Measurements from ENCODE around the gene CD22. TPM values are rescaled to one million over a fixed set of nuclear protein-coding genes. Genes with fewer than 3 reads are reported as not detected.

CD22 gene
- total and polyA plus RNA-seq, 2 of the 4 experiments (the other 2 are of a cell fraction) = 0.18 to 0.22 TPM

DNA sequence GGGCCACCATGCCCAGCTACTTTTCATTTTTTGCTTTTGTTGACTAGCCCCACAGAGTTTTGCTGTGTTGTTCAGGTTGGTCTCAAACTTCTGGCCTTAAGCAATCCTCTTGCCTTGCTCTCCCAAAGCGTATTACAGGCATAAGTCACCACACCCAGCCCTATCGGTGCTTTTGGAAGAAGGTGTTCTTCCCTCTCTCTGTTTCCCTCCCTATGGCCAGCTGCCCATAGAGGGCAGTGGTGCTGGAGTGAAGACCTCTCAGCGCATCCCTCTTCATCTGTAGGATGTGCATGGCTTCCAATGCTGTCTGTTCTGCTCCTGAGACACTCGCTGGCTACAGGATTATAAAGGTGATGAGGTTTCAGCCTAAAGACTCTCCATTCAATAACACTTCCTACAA, 1.3 kb upstream of the CD22 start:
- H4K5ac ChIP-seq (ENCODE audit: low read depth, low read length) = no peak overlapping the region
- no peaks in the 10 kb centered on the region for H3K9me1 ChIP-seq (ENCODE audit: insufficient read depth, low read length)
- ChIA-PET POLR2A (ENCODE audit: unreplicated experiment) (no interaction called here), CTCF (no interaction called here)
- no peak overlapping the region for H3K14ac ChIP-seq (replicated peaks; ENCODE audit: low read depth, low read length)
- H3K36me3 ChIP-seq (ENCODE audit: control insufficient read depth, insufficient read depth, low read length) = no peaks in the 10 kb centered on the region
- DNase-seq = no peak
- no peak overlapping the region for H4K91ac ChIP-seq (ENCODE audit: insufficient read depth, low read depth, low read length)
- in situ Hi-C loops (cut with MboI; ENCODE audit: low sequenced_read_pairs) = loop anchor here (25.0 kb wide), 1 partner anchor 260 kb away; the partner anchor contains the start of gene PMIS2
- H3K23ac ChIP-seq (ENCODE audit: low read depth, low read length) = no peak overlapping the region
- H3K27me3 ChIP-seq (ENCODE audit: control insufficient read depth, insufficient read depth, low read length) = peaks cover 12% of the 10 kb centered on the region
- H2BK20ac ChIP-seq (ENCODE audit: low read depth, low read length) = no peak overlapping the region
- H3K27ac ChIP-seq (ENCODE audit: insufficient read depth, low read length) = no peak overlapping the region
- H2AK5ac ChIP-seq (ENCODE audit: low read depth, low read length) = no peak overlapping the region
- intact Hi-C loops (cut with micrococcal nuclease) = no loop called here
- ATAC-seq (ENCODE audit: low read depth) = no peak
- H3K9me3 ChIP-seq (ENCODE audit: control insufficient read depth, insufficient read depth, low read length) = no peaks in the 10 kb centered on the region
- no peak overlapping the region for H3K56ac ChIP-seq (ENCODE audit: extremely low read depth, insufficient read depth, low read length)
- BruUV-seq (replicated peaks) = no TSS peak
- no peak overlapping the region for H3K18ac ChIP-seq (ENCODE audit: low read depth, low read length)
- no peaks in the 10 kb centered on the region for H4K20me1 ChIP-seq (ENCODE audit: insufficient read depth, low read length)
- H2BK120ac ChIP-seq (ENCODE audit: low read depth, low read length) = no peak overlapping the region
- H3K4me1 ChIP-seq (ENCODE audit: control insufficient read depth, insufficient read depth, low read length) = no peaks in the 10 kb centered on the region
- H3K9ac ChIP-seq (ENCODE audit: low read depth, low read length) = no peak overlapping the region
- WGBS, 2 experiments (ENCODE audit: extremely low coverage in 2 of 2, insufficient read length in 1 of 2) = no CpG with 5 or more reads among the region's 4 CpGs
- TF ChIP-seq POLR2A (IDR thresholded peaks at IDR 0.05; ENCODE audit: low read depth, low read length) = no peak
- no peak for TF ChIP-seq RFX5 (IDR thresholded peaks at IDR 0.05; ENCODE audit: low read depth, low read length)
- no peak for TF ChIP-seq CEBPB (IDR thresholded peaks at IDR 0.05; ENCODE audit: low read depth, low read length)
- TF ChIP-seq MAFK (IDR thresholded peaks at IDR 0.05; ENCODE audit: low read depth, low read length) = no peak
- TF ChIP-seq RAD21 (IDR thresholded peaks at IDR 0.05; ENCODE audit: low read length) = no peak
- TF ChIP-seq, protein P1, sequence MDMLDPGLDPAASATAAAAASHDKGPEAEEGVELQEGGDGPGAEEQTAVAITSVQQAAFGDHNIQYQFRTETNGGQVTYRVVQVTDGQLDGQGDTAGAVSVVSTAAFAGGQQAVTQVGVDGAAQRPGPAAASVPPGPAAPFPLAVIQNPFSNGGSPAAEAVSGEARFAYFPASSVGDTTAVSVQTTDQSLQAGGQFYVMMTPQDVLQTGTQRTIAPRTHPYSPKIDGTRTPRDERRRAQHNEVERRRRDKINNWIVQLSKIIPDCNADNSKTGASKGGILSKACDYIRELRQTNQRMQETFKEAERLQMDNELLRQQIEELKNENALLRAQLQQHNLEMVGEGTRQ (IDR thresholded peaks at IDR 0.05; ENCODE audit: low read depth, low read length) = no peak
- TF ChIP-seq, protein P2, sequence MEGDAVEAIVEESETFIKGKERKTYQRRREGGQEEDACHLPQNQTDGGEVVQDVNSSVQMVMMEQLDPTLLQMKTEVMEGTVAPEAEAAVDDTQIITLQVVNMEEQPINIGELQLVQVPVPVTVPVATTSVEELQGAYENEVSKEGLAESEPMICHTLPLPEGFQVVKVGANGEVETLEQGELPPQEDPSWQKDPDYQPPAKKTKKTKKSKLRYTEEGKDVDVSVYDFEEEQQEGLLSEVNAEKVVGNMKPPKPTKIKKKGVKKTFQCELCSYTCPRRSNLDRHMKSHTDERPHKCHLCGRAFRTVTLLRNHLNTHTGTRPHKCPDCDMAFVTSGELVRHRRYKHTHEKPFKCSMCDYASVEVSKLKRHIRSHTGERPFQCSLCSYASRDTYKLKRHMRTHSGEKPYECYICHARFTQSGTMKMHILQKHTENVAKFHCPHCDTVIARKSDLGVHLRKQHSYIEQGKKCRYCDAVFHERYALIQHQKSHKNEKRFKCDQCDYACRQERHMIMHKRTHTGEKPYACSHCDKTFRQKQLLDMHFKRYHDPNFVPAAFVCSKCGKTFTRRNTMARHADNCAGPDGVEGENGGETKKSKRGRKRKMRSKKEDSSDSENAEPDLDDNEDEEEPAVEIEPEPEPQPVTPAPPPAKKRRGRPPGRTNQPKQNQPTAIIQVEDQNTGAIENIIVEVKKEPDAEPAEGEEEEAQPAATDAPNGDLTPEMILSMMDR (conservative IDR thresholded peaks at IDR 0.05; ENCODE audit: low read depth, low read length) = no peak
- no peak for TF ChIP-seq BHLHE40 (IDR thresholded peaks at IDR 0.05; ENCODE audit: low read depth, low read length)
- no peak for TF ChIP-seq MAZ (IDR thresholded peaks at IDR 0.05; ENCODE audit: borderline replicate concordance, low read depth, low read length)
- no peak for TF ChIP-seq CHD1 (IDR thresholded peaks at IDR 0.05; ENCODE audit: low read depth, low read length)
- TF ChIP-seq NFE2L2 (IDR thresholded peaks at IDR 0.05; ENCODE audit: low read depth, low read length) = no peak
- TF ChIP-seq FOS (IDR thresholded peaks at IDR 0.05; ENCODE audit: low read depth, low read length) = no peak
- TF ChIP-seq RCOR1 (IDR thresholded peaks at IDR 0.05; ENCODE audit: insufficient replicate concordance, low read length) = no peak
- TF ChIP-seq SMC3 (IDR thresholded peaks at IDR 0.05; ENCODE audit: low read depth, low read length) = no peak
- TF ChIP-seq, protein P3, sequence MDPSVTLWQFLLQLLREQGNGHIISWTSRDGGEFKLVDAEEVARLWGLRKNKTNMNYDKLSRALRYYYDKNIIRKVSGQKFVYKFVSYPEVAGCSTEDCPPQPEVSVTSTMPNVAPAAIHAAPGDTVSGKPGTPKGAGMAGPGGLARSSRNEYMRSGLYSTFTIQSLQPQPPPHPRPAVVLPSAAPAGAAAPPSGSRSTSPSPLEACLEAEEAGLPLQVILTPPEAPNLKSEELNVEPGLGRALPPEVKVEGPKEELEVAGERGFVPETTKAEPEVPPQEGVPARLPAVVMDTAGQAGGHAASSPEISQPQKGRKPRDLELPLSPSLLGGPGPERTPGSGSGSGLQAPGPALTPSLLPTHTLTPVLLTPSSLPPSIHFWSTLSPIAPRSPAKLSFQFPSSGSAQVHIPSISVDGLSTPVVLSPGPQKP (IDR thresholded peaks at IDR 0.05; ENCODE audit: borderline replicate concordance, low read depth, low read length) = no peak
- H2AFZ ChIP-seq (replicated peaks; ENCODE audit: low read length, poor library complexity) = no peak overlapping the region
- dilution Hi-C loops (cut with HindIII; ENCODE audit: low sequenced_read_pairs, unreplicated experiment) = no loop called here
- H3K4me3 ChIP-seq (ENCODE audit: insufficient read depth, low read depth, low read length) = no peak overlapping the region
- no peak overlapping the region for H2AK9ac ChIP-seq (replicated peaks; ENCODE audit: low read depth, low read length, poor library complexity)
- no peak overlapping the region for H2BK15ac ChIP-seq (ENCODE audit: low read depth, low read length)
- H3K4ac ChIP-seq (ENCODE audit: low read depth, low read length) = no peak overlapping the region
- H2BK5ac ChIP-seq (ENCODE audit: low read depth, low read length, poor library complexity, severe bottlenecking) = no peak overlapping the region
- H4K8ac ChIP-seq (ENCODE audit: low read depth in 2 of 2, low read length in 2 of 2) = no peak overlapping the region
- H3K4me2 ChIP-seq (ENCODE audit: low read depth, low read length) = no peak overlapping the region
- no peaks in the 10 kb centered on the region for H3K79me1 ChIP-seq (ENCODE audit: low read depth in 1 of 2, low read length in 2 of 2)

All from IMR-90 (cell line).